Measurements from ENCODE around the gene SLC34A1.

DNA sequence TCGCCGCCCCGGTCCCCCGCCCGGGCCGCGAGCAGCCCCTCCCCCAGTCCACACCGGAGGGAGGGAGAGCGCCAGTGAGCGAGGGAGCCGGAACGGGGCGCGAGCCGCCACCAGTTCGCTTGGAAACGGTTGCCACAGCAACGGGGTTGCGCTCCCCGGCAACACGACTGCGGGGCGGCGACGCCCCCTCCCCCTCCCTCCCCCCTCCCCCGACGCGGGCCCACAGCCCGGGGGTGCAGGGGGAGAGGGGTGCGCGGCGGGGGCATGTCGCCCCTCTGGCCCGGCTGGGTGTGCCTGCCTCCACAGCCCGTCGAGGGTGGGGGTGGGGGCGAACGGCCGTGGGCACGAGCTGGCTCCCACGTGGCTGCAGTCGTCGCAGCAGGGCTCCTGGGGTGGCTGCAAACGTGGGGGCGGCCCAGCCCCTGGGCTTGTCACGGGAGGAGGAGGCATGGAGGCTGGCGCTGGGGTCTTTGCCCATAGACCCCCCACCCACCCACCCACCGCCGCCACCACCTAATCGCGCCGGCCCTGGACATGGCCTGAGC is 62.9 kb downstream of the SLC34A1 start:
- TF ChIP-seq, protein P1, sequence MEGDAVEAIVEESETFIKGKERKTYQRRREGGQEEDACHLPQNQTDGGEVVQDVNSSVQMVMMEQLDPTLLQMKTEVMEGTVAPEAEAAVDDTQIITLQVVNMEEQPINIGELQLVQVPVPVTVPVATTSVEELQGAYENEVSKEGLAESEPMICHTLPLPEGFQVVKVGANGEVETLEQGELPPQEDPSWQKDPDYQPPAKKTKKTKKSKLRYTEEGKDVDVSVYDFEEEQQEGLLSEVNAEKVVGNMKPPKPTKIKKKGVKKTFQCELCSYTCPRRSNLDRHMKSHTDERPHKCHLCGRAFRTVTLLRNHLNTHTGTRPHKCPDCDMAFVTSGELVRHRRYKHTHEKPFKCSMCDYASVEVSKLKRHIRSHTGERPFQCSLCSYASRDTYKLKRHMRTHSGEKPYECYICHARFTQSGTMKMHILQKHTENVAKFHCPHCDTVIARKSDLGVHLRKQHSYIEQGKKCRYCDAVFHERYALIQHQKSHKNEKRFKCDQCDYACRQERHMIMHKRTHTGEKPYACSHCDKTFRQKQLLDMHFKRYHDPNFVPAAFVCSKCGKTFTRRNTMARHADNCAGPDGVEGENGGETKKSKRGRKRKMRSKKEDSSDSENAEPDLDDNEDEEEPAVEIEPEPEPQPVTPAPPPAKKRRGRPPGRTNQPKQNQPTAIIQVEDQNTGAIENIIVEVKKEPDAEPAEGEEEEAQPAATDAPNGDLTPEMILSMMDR (IDR thresholded peaks at IDR 0.05): no peak
- no peak for TF ChIP-seq EZH2 (IDR thresholded peaks at IDR 0.05; ENCODE audit: borderline replicate concordance, insufficient read depth, low read depth, low read length, poor library complexity, severe bottlenecking)
